Heart right ventricle (tissue), 16 donors: Measurements from ENCODE around the gene KCNAB2. TPM values are rescaled to one million over a fixed set of nuclear protein-coding genes. Genes with fewer than 3 reads are reported as not detected.
"Not testable (repeated sequence)": the region's sequence is repeated elsewhere in the genome, so short reads cannot be mapped to it uniquely, and the experiment has no call there.

Experiments
- ATAC-seq, 8 donors: fragments of 200-7000 bp; cut with Tn5 transposase; one replicate each; pipeline ENCODE4 v1.9.1; 2020; ENCODE audit warnings: mild to moderate bottlenecking in 8 of 8, moderate library complexity in 8 of 8, moderate number of reproducible peaks in 1 of 8
- DNase-seq, 2 donors: peaks; one replicate each; pipeline ENCODE4 v3.0.0-alpha.2; 2020
- H3K27ac ChIP-seq, 10 donors: fragments of 200-600 bp; sonication (generic) in 2 of 10; one replicate each; pipeline versions ENCODE4 v1.5.0 to v1.8.0; 2020 to 2022; ENCODE audit warnings: mild to moderate bottlenecking in 3 of 10
- H3K27me3 ChIP-seq, 7 donors: fragments of 200-600 bp; one replicate each; pipeline ENCODE4 v1.8.0; 2021 to 2022; ENCODE audit warnings: mild to moderate bottlenecking in 2 of 7
- H3K36me3 ChIP-seq, 9 donors: fragments of 200-600 bp; sonication (generic) in 1 of 9; one replicate each; pipeline versions ENCODE4 v1.5.0 to v1.8.0; 2020 to 2022; ENCODE audit warnings: mild to moderate bottlenecking in 2 of 9
- H3K4me1 ChIP-seq, 9 donors: fragments of 200-600 bp; sonication (generic) in 1 of 9; one replicate each; pipeline versions ENCODE4 v1.5.0 to v1.8.0; 2020 to 2022; ENCODE audit warnings: mild to moderate bottlenecking in 4 of 9
- H3K4me3 ChIP-seq, 10 donors: fragments of 200-600 bp; sonication (generic) in 2 of 10; one replicate each; pipeline versions ENCODE4 v1.5.0 to v1.8.0; 2020 to 2022; ENCODE audit warnings: mild to moderate bottlenecking in 7 of 10, moderate library complexity in 2 of 10
- H3K9me3 ChIP-seq, 11 donors: fragments of 200-600 bp in 10 of 11; sonication (generic) in 2 of 11; one replicate each; pipeline versions ENCODE4 v1.5.0 to v1.8.0; 2013 to 2022; ENCODE audit warnings: mild to moderate bottlenecking in 2 of 11, control low read depth in 1 of 11, moderate library complexity in 1 of 11
- WGBS, 2 donors: extraction: QIAGEN DNeasy Blood & Tissue Kit; methylation state at CpG; one replicate each; pipeline ENCODE4 v1.1.7; 2013; ENCODE audit warnings: inconsistent platforms in 1 of 2; 5-methylcytosine and 5-hydroxymethylcytosine counted together
- intact Hi-C, 10 donors: fragments of 100-400 bp; cut with DNase I; formaldehyde crosslinking; loops; one replicate each; pipeline versions ENCODE4 v1.11.1 to v1.14.2; 2022
- polyA plus RNA-seq, 2 donors: library from polyadenylated mRNA; stranded (reverse); fragments of 200-250 nt; gene quantifications; one replicate each; pipeline ENCODE4 v1.2.3, GENCODE V29; 2013
- total RNA-seq, 10 donors: library from RNA; stranded (reverse); fragmentation: NEBNext Ultra II Directional in 3 of 10; extraction: Animal tissue kit (Norgen Biotek cat#: 25700) in 3 of 10; gene quantifications; one replicate each; pipeline versions ENCODE4 v1.2.1 to v1.2.4, GENCODE V29; 2021 to 2023
- TF ChIP-seq, protein P1 (sequence below), 9 donors: fragments of 200-600 bp; sonication (generic) in 2 of 9; IDR thresholded peaks; one replicate each; pipeline versions ENCODE4 v1.5.0 to v1.8.0; 2021 to 2022; ENCODE audit warnings: antibody characterized with exemption in 9 of 9, mild to moderate bottlenecking in 5 of 9, moderate library complexity in 1 of 9
- donor health status: Arrhythmogenic right ventricular cardiomyopathy.
- donor health status: ischemic (EF 13 %, LVEDD 7.1; RV severe dilation, severe dysfunction).
- donor health status: healthy with polysubstance abuse.
- donor health status: DM: no; HTN: yes; CAD: no.
- donor health status: DM: no; HTN: no; CAD: no.
- donor health status: ischemic (EF 25% LVEDD 6.9; RV normal size, moderate dysfunction).
- donor health status: ischemic (EF 25% LVEDD 5.7; RV mildly dilated, moderate dysfunction).
- donor health status: healthy.
- donor health status: DM: yes; HTN: yes; CAD: no.
- donor health status: Ischemic cardiomyopathy.
- donor health status: ischemic (EF 35%, LVEDD 5.7; RV mildly dilated, moderate dysfunction).
- donor health status: nonischemic (EF 11% LVEDD 7.7; RV severe dilation, severe dysfunction).
- donor health status: DM: yes; HTN: yes; CAD: no.
- donor health status: PGD.
- donor health status: ischemic (EF 29% LVEDD 5.4; RV normal size, mild dysfunction).
- donor health status: nonischemic (EF 23%, LVEDD 6.1; RV moderate dilation, normal function).

Gene KCNAB2
- total and polyA plus RNA-seq, 12 donors = 4.7 to 41.5 (median 21.8) TPM

GRCh38 chr1:6072774-6073479, 27.2 kb downstream of the KCNAB2 start:
- no peak overlapping the region for H3K27ac ChIP-seq
- intact Hi-C loops = no loop called here
- 84 to 89% methylated on average over 17 of the region's 17 CpGs for WGBS, 2 donors
- H3K4me1 ChIP-seq = peaks cover 0 to 4% (median 0%) of the 10 kb centered on the region in 9 donors
- peaks cover 0 to 43% (median 0%) of the 10 kb centered on the region in 9 donors for H3K36me3 ChIP-seq
- no peak for DNase-seq
- TF ChIP-seq, protein P1, sequence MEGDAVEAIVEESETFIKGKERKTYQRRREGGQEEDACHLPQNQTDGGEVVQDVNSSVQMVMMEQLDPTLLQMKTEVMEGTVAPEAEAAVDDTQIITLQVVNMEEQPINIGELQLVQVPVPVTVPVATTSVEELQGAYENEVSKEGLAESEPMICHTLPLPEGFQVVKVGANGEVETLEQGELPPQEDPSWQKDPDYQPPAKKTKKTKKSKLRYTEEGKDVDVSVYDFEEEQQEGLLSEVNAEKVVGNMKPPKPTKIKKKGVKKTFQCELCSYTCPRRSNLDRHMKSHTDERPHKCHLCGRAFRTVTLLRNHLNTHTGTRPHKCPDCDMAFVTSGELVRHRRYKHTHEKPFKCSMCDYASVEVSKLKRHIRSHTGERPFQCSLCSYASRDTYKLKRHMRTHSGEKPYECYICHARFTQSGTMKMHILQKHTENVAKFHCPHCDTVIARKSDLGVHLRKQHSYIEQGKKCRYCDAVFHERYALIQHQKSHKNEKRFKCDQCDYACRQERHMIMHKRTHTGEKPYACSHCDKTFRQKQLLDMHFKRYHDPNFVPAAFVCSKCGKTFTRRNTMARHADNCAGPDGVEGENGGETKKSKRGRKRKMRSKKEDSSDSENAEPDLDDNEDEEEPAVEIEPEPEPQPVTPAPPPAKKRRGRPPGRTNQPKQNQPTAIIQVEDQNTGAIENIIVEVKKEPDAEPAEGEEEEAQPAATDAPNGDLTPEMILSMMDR (IDR thresholded peaks at IDR 0.05) = no peak
- H3K9me3 ChIP-seq = no peaks in the 10 kb centered on the region
- ATAC-seq = no peak
- H3K27me3 ChIP-seq = no peaks in the 10 kb centered on the region
- H3K4me3 ChIP-seq = no peak overlapping the region

DNA sequence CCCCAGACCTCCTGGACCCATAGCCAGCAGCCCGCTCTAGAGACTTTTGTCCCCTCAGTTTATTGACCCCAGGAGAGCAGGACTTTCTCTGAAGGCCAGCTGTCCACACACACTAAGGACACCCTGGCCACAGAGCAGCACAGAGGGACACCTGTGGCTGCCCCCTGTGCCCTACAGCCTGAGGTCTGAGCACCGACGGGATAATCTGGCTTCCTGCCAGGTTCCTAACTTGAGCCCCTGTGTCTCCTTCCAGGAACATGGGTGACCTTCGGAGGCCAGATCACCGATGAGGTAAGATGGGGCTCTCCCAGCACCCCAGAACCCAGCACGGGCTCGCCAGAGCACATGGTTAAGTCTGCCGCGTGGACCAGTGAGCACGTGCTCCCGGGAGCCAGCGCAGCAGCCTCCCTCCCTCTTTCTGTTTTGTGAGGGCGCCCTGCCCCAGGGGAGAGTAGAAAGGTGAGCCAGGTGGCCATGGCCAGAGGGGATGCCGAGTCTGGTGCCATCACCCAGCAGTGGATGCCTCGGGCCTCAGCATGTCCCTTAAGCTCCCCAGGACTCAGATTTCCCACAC, 27.9 kb downstream of the KCNAB2 start:
- ATAC-seq = no peak
- Histone ChIP-seq H3K36me3 (peaks cover 0 to 43% (median 0%) of the 10 kb centered on the region in 9 donors), H3K4me3 (no peak overlapping the region), H3K27me3 (no peaks in the 10 kb centered on the region), H3K4me1 (peaks cover 0 to 4% (median 0%) of the 10 kb centered on the region in 9 donors), H3K9me3 (no peaks in the 10 kb centered on the region), H3K27ac (no peak overlapping the region)
- no peak for DNase-seq
- WGBS, 2 donors = 88 to 90% methylated on average over 15 of the region's 15 CpGs
- TF ChIP-seq, protein P1 (IDR thresholded peaks at IDR 0.05) = no peak
- intact Hi-C loops = no loop called here

GRCh38 chr1:6074192-6074901, 28.7 kb downstream of the KCNAB2 start:
- DNase-seq (no peak), ATAC-seq (no peak)
- H3K4me1 ChIP-seq = peaks cover 0 to 4% (median 0%) of the 10 kb centered on the region in 9 donors
- no peak overlapping the region for H3K4me3 ChIP-seq
- intact Hi-C loops = no loop called here
- H3K27me3 ChIP-seq = no peaks in the 10 kb centered on the region
- peaks cover 0 to 43% (median 0%) of the 10 kb centered on the region in 9 donors for H3K36me3 ChIP-seq
- TF ChIP-seq, protein P1 (IDR thresholded peaks at IDR 0.05) = no peak
- H3K9me3 ChIP-seq = no peaks in the 10 kb centered on the region
- H3K27ac ChIP-seq = no peak overlapping the region
- 94 to 95% methylated on average over 21 of the region's 21 CpGs for WGBS, 2 donors

DNA sequence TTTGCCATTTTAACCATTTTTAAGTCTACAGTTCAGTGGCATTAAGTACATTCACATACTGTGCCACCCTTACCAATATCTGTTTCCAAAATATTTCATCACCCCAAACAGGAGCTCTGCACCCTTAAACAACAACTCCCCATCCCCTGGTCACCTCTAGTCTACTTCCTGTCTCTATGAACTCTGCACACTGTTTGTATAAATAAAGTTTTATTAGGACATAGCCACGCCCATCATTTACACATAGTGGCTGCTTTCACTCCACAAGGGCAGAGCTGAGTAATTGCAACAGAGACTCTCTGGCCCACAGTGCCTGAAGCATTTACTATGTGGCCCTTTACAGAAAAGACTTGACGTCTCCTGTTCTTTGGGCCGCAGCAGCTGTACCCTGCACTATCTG, 30.1 kb downstream of the KCNAB2 start:
- DNase-seq (no peak), ATAC-seq (no peak)
- Histone ChIP-seq H3K4me1 (peaks cover 0 to 9% (median 3%) of the 10 kb centered on the region in 9 donors), H3K9me3 (no peaks in the 10 kb centered on the region), H3K36me3 (peaks cover 0 to 55% (median 0%) of the 10 kb centered on the region in 9 donors), H3K27me3 (no peaks in the 10 kb centered on the region), H3K27ac (no peak overlapping the region), H3K4me3 (no peak overlapping the region)
- intact Hi-C loops = no loop called here
- WGBS, 2 donors = 91 to 93% methylated on average over 3 of the region's 3 CpGs
- TF ChIP-seq, protein P1 (IDR thresholded peaks at IDR 0.05) = no peak

DNA sequence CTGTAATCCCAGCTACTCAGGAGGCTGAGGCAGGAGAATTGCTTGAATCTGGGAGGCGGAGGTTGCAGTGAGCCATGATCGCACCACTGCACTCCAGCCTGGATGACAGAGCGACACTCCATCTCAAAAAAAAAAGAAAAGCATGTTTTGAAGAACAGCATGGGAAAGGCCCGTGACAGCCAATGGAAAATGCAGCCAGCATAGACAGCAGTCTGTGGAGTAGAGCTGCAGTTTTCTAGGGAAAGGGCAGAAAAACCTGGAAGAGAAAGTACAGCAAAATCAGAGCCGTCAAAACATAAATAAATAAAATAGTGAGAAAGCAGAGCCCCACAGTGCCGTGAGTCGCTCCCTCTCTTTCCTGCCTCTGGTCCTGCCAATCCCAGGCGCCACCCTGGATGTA, 31.4 kb downstream of the KCNAB2 start:
- peaks cover 0 to 67% (median 0%) of the 10 kb centered on the region in 9 donors for H3K36me3 ChIP-seq
- DNase-seq, H3K9me3 ChIP-seq, H3K4me1 ChIP-seq, H3K4me3 ChIP-seq, H3K27ac ChIP-seq, ATAC-seq, intact Hi-C loops, H3K27me3 ChIP-seq: not testable (repeated sequence)
- 92% methylated on average over 8 of the region's 8 CpGs for WGBS, 2 donors
